ENCODE data around the gene CAND1.

DNA sequence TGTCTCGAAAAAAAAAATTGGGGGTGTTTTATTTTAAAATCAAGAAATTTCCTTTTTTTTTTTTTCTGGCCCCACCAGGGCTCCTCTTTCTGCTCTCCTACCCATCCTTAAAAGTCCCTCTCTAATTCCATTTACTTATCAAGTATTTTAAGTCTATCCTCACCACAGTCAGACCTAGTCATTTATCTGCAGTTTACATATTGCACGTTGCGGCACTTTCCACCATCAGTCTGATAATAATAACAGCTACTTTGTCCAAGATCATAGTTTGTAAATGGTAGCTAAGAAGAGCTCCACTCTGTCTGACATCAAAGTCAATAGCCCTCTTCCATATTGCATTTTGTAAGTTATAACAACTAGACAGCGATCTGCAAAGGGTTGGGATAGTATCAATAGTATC lies 23.6 kb upstream of the CAND1 start:
- TF ChIP-seq POLR2A (IDR thresholded peaks at IDR 0.05; ENCODE audit: low read length) (no peak), CTCF (IDR thresholded peaks at IDR 0.05) (no peak), JUNB (IDR thresholded peaks at IDR 0.05) (no peak), RFX5 (IDR thresholded peaks at IDR 0.05) (no peak), BHLHE40 (IDR thresholded peaks at IDR 0.05; ENCODE audit: low read depth, low read length) (no peak), ELK1 (IDR thresholded peaks at IDR 0.05; ENCODE audit: low read depth, low read length) (no peak), KDM1A (IDR thresholded peaks at IDR 0.05; ENCODE audit: low read depth) (no peak), E2F6 (IDR thresholded peaks at IDR 0.05; ENCODE audit: borderline replicate concordance, low read depth) (no peak), PHF8 (IDR thresholded peaks at IDR 0.05; ENCODE audit: borderline replicate concordance, low read depth) (no peak)
- TF ChIP-seq, protein P1, sequence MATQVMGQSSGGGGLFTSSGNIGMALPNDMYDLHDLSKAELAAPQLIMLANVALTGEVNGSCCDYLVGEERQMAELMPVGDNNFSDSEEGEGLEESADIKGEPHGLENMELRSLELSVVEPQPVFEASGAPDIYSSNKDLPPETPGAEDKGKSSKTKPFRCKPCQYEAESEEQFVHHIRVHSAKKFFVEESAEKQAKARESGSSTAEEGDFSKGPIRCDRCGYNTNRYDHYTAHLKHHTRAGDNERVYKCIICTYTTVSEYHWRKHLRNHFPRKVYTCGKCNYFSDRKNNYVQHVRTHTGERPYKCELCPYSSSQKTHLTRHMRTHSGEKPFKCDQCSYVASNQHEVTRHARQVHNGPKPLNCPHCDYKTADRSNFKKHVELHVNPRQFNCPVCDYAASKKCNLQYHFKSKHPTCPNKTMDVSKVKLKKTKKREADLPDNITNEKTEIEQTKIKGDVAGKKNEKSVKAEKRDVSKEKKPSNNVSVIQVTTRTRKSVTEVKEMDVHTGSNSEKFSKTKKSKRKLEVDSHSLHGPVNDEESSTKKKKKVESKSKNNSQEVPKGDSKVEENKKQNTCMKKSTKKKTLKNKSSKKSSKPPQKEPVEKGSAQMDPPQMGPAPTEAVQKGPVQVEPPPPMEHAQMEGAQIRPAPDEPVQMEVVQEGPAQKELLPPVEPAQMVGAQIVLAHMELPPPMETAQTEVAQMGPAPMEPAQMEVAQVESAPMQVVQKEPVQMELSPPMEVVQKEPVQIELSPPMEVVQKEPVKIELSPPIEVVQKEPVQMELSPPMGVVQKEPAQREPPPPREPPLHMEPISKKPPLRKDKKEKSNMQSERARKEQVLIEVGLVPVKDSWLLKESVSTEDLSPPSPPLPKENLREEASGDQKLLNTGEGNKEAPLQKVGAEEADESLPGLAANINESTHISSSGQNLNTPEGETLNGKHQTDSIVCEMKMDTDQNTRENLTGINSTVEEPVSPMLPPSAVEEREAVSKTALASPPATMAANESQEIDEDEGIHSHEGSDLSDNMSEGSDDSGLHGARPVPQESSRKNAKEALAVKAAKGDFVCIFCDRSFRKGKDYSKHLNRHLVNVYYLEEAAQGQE (IDR thresholded peaks at IDR 0.05), result no peak

All from A549 (cell line).